RWPE1 (cell line): ENCODE data around the gene FKBP8.
"Not testable (repeated sequence)": the region's sequence is repeated elsewhere in the genome, so short reads cannot be mapped to it uniquely, and the experiment has no call there.

ENCODE experiments used
- CTCF ChIA-PET: fragments of 350-600 bp; sonication (Branson Sonifier 250); formaldehyde crosslinking; extraction: SDS; loops from one replicate; lab custom pipeline; 2021; lab: Yijun Ruan, JAX
- POLR2A ChIA-PET: fragments of 400-600 bp; formaldehyde crosslinking; extraction: SDS; loops from one replicate; lab custom pipeline; 2020; ENCODE audit warnings: antibody characterized with exemption; ENCODE audit not compliant: low non-redundant PET; lab: Yijun Ruan, JAX
- DNase-seq: peaks from one replicate; pipeline ENCODE4 v3.0.0; 2012; ENCODE audit warnings: low spot score
- H3K27ac ChIP-seq: fragments of 450-650 bp; 2 replicates; pipeline ENCODE4 v1.5.1; 2017
- CTCF ChIP-seq: fragments of 450-650 bp; conservative IDR thresholded peaks from 2 replicates; pipeline ENCODE4 v1.5.1; 2017; ENCODE audit warnings: low read depth, mild to moderate bottlenecking

The FKBP8 gene

DNA sequence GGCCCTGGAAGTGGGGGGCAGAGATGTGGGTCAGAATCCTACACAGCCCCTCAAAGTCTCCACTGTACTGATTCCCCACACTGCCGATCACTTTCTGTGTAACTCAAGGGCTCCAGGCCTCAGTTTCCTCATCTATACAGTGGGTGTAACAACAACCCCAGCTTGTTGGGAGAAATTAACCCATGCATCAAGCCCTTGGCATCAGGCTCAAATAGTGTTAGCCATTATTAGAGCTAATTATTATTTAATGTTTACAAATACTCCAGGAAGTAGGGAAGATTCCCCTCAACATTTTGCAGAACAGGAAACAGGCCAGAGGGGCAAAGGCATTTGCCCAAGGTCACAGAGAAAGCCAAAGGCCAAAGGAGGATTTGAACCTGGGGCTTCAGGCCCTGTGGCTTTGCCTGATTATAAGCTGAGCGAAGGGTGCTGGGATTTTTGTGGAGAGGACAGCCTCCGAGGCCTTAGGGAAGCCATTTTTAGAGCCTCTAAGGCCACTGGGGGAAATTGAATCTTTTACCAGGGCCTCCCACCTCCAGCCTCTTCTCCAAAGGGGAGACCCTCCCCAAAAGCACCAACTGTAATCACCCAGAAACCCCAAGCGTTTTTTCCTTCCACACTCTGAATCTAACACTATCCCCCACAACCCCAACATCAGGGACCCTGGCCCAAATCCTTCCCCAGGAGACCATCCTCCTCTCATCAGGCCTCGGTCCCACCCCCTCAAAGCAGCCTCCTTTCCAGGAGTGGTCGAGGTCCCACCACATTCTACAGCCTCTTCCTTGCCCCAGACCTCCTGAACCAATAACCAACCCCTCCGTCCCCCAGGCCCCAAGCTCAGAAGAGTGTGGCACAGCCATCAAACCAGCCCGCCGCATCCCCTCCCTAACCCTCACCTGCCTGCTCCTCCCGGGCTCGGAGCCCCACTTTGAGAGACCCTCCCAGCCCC lies 1.1 kb downstream of the FKBP8 start:
- TF ChIP-seq CTCF: no peak
- peak; percentile 20 for DNase-seq
- CTCF ChIA-PET: no interaction called here
- H3K27ac ChIP-seq: peak overlapping the region; percentile 86
- POLR2A ChIA-PET: no interaction called here

DNA sequence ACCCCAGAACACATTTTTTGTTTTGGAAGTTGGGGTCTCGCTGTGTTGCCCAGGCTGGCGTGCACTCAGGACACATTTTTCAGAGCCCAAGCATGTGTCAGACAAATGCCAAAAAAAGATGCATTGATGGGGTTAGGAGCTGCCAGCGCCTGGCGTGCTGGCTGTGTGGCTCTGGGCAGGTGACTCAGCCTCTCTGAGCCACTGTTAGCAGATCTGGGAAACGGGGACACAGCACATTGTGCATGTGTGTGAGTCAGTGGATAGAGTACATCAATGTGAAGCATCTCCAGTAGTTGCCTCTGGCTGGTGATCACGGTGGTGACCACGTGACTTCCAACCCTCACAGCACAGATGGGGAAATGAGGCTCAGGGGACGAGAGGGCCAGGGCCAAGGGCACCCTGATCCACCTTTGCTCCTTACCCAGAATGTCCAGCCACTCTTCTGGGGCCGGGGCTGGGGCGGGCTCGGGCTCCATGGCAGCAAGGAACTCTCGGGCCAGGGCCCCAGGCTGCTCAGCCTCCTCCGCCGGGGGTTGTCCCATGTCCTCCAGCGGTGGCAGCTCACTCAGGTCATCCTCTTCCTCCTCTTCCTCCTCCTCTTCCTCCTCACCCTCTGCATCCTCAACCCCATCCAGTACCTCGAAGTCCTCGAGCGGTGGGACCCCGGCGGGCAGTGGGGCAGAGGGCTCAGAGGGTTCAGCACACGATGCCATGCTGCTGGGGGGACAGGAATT lies 1.9 kb downstream of the FKBP8 start:
- POLR2A ChIA-PET: no interaction called here
- TF ChIP-seq CTCF: no peak
- CTCF ChIA-PET: no interaction called here
- DNase-seq: no peak
- H3K27ac ChIP-seq: peak overlapping the region; percentile 86

GRCh38 chr19:18540200-18540599 lies 3.2 kb downstream of the FKBP8 start:
- DNase-seq, POLR2A ChIA-PET, CTCF ChIA-PET: not testable (repeated sequence)
- H3K27ac ChIP-seq: 0 out of 2 replicates have a peak overlapping the region, but pooled peaks have one; percentile 15

DNA sequence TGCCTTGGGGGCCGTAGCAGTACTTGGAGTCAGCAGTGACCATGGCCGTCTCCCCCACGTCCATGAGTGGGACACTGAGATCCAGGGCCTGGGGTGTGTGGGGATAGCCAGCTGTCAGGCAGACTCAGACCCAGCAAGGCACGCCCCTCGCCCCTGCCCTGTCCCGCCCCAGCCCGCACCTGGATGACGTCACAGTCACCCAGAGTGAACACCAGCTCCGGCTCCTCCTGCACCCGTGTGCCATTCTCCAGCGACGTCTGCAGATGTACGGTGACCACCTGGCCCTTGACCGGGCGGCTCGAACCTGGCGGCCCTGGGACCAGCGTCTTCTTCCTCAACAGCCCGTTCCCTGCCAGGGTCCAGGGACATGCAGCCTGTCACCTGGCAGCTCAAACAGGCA lies 4.0 kb downstream of the FKBP8 start:
- no peak for TF ChIP-seq CTCF
- DNase-seq: no peak
- peak overlapping the region; percentile 15 for H3K27ac ChIP-seq
- ChIA-PET POLR2A (no interaction called here), CTCF (interaction anchor here (1.4 kb wide), 1 partner anchor 19 kb away, joined by 5 read pairs; no protein-coding TSS in a partner anchor)

GRCh38 chr19:18538115-18538514 lies 5.3 kb downstream of the FKBP8 start:
- ChIA-PET POLR2A (no interaction called here), CTCF (no interaction called here)
- no peak for DNase-seq
- no peak for TF ChIP-seq CTCF
- H3K27ac ChIP-seq: peak overlapping the region; percentile 15; the same call in 1 of the 2 replicates

- ChIA-PET POLR2A (no interaction called here), CTCF (no interaction called here)
- TF ChIP-seq CTCF: no peak
- peak overlapping the region; percentile 25; the same call in 1 of the 2 replicates for H3K27ac ChIP-seq
- no peak for DNase-seq
These were observed 5.9 kb downstream of the FKBP8 start for GRCh38 chr19:18537431-18537830.
